CD4-positive, alpha-beta T cell treated with Interleukin-12 subunit alpha and Interleukin-12 subunit beta, for 1 hour (primary cell): ENCODE measurements around the gene FPR3.
"Not testable (repeated sequence)": the region's sequence is repeated elsewhere in the genome, so short reads cannot be mapped to it uniquely, and the experiment has no call there.

Source experiments
- DNase-seq: peaks from one replicate; pipeline ENCODE4 v3.0.0-alpha.2; 2020

FPR3 gene

GRCh38 chr19:51794885-51795490 lies at the start of gene FPR3:
Gene FPR3, plus strand, starts transcription at chr19:51795157. Its CDS starts 28,592 bp downstream, at chr19:51823749.
- no peak for DNase-seq

- DNase-seq, result no peak
These were observed 48.2 kb upstream of the FPR3 start for GRCh38 chr19:51746731-51747130.

GRCh38 chr19:51749979-51750378 lies 45.0 kb upstream of the FPR3 start:
- DNase-seq, result no peak

DNA sequence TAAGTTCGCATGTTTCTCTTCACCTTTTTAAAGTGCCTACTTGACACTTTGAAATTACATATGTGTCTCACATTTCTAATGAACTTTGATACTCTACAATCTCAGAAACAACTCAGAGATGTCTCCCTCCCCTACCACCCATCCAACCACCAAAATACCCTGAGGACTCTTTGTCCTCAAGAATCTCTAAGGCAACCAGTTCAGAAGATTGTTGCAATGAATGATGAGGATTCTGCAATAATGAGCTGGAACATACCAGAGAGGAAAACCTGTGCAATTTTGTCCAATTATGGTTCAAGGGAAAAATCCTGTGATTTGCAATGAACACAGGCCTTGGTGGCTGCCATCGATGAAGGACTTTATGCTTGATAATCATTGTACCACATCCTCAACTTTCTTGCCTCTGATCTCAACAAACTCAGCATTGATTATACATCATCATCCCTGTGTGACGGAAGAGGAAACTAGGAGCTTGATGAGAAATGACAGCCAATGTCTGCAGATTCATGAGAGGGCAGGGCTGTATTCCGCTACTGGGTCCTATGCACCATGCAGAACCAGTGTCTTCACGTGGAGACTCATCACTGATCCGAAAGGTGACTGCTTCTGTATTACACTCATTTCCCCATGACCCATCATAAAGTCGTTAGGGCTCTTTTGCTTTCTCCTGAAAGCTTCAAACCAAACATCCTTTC lies 44.4 kb upstream of the FPR3 start:
- DNase-seq, result no peak

DNA sequence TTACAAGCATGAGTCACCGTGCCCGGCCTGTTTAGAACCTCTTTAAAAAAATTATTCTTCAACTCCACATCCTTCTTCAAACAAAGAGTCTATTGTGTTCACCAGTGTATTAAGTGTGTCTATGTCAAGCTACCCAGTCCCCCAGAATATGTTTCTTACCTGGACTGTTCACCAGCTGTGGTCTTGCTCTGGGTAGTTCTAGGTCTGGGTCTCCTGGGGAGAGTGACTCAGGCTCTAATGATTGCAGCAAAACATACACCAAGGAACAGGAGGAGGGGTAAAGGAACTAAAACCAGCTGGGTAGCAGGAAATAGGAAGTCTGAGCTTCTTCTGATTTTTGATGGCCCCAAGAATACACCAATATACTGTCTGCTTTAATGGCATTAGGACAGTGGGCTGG lies 43.3 kb upstream of the FPR3 start, which contains the start of gene FPR1:
Gene FPR1 (minus strand): TSS at position 224 of the 400 bp plus-strand sequence. CDS start 4,884 bp downstream, outside the sequence.
- no peak for DNase-seq

- no peak for DNase-seq
These were observed 40.8 kb upstream of the FPR3 start for GRCh38 chr19:51754109-51754508.

GRCh38 chr19:51754770-51755169 lies 40.2 kb upstream of the FPR3 start:
- DNase-seq, result no peak

DNA sequence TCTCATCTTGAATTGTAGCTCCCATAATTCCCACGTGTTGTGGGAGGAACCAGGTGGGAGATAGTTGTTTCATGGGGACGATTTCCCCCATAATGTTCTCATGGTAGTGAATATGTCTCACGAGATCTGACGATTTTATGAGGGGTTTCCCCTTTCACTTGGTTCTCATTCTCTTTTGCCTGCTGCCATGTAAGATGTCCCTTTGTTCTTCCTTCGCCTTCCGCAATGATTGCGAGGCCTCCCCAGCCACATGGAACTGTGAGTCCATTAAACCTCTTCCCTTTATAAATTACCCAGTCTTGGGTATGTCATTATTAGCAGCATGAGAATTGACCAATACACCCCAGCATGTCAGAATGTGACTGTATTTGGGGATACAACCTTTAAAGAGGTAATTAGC lies 39.4 kb upstream of the FPR3 start:
- no peak for DNase-seq

DNA sequence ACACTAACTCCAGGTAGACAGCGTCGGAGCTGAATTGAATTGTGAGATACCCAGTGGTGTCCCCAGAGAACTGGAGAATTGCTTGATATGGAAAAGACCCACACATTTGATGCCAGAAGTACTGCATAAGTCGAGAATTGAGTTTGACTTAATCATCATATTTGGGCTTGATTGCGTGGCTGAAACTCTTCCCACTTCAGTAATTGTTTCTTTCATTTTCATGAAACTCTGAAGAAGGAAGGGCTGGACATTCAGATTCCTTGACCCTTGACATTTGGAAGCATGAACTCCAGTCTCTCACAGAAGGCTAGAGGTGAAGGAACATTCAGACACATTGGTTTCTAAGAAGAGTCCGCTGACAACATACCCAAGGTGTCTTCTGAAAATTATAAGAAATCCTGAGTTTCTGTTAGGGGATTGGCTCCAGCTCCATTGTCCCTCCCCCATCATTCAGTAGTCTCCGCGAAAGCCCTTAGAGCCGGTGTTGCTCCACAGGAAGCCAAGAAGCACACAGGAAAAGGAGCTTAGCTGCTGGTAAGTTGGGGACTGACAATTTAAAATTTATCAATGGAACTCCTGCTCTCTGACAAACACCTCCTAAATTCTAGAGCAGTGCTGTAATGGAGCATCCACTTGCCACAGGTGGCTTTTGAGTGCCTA lies 34.1 kb upstream of the FPR3 start, which contains the start of gene FPR2:
Gene FPR2 (plus strand): TSS at position 484 of the 660 bp plus-strand sequence. CDS start 7,479 bp downstream, outside the sequence.
- no peak for DNase-seq

GRCh38 chr19:51761696-51762095 lies 33.3 kb upstream of the FPR3 start:
- no peak for DNase-seq

DNA sequence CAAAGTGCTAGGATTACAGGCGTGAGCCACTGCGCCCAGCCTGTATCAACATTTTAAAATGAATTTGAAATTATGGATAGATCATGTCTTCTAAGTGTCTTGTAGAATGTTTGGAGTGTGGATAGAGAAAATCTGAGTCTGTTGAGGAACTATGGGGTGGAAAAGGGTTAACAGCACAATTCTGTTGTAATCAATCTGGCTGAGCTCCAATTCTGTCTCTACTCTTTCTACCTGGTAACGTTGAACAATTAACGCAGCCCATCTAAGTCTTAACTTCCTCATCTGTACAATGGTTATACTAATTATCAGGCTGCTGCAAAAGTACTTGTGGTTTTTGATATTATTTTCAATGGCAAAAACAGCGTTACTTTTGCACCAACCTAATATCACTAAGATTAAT lies 29.9 kb upstream of the FPR3 start:
- DNase-seq, result no peak

GRCh38 chr19:51766461-51766860 lies 28.5 kb upstream of the FPR3 start:
- no peak for DNase-seq

DNA sequence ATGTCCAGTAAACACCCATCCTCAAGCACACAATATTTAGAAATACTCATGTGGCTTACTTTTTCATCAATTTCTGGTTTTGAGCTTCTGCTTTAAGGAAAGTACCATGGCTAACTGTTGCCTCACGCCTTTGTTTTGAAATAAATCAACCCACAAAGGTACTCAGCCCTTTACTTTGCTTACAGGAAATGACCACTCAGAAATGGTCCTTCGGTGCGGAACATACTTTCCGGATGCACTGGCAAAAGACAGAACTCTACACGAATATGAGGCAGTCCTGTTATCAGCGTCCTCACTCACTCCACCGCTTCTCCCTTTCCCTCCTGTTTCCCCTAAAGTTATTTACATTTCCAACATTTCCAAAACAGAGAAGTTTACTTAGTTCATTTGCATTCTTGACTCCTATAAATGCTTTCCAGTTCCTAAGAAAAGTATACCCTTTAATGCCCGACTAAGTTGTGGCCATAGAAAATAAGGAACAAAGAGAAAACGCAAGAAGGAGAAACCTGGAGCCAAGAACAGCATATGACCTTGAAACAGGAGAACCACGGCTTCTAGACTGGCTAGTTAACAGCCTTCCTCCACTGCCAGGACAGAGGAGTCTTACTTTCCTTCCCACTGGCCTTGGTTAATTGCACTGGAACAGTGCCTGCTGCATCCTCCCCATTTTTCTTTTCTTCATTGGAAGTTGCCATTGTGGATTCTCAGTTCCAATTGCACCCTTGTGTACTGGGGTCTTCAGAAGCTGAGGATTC lies 23.4 kb upstream of the FPR3 start:
- DNase-seq, result no peak

DNA sequence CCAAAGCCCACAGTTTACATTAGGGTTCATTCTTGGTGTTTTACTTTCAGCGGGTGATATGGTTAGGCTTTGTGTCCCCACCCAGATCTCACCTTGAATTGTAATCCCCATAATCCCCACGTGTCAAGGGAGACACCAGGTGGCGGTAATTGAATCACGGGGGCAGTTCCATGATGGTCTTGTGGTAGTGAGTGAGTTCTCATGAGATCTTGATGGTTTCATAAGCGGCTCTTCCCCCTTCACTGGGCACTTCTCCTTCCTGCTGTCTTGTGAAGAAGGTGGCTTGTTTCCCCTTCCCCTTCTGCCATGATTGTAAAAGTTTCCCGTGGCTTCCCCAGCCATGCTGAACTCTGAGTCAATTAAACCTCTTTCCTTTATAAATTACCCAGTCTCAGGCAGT lies 22.0 kb upstream of the FPR3 start:
- DNase-seq, result no peak

GRCh38 chr19:51776561-51776960 lies 18.4 kb upstream of the FPR3 start:
- DNase-seq, result not testable (repeated sequence)

GRCh38 chr19:51777570-51778462 lies 17.1 kb upstream of the FPR3 start:
- DNase-seq, result peak; percentile 52

- no peak for DNase-seq
These were observed 15.8 kb upstream of the FPR3 start for GRCh38 chr19:51779181-51779580.

DNA sequence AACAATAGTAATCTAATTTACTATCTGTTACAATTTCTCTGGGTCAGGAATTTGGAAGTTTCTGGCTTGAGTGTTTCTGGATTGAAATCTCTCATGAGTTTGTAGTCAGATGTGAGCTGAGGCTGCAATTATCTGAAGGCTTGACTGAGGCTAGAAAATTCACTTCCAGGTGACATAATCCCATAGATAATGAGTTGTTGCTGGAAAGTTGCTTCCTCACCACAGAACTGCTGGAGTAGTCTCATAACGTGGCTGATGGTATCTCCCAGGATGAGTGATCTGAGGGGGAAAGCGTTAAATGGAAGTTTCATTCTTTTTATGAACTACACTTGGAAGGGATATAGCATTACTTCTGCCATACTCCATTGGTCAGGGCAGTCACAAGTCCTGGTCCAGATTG lies 15.3 kb upstream of the FPR3 start:
- DNase-seq, result no peak

GRCh38 chr19:51780270-51780669 lies 14.7 kb upstream of the FPR3 start:
- no peak for DNase-seq

- DNase-seq, result no peak
These were observed 13.0 kb upstream of the FPR3 start for GRCh38 chr19:51781999-51782398.

- DNase-seq, result no peak
These were observed 11.6 kb upstream of the FPR3 start for GRCh38 chr19:51783372-51783771.

DNA sequence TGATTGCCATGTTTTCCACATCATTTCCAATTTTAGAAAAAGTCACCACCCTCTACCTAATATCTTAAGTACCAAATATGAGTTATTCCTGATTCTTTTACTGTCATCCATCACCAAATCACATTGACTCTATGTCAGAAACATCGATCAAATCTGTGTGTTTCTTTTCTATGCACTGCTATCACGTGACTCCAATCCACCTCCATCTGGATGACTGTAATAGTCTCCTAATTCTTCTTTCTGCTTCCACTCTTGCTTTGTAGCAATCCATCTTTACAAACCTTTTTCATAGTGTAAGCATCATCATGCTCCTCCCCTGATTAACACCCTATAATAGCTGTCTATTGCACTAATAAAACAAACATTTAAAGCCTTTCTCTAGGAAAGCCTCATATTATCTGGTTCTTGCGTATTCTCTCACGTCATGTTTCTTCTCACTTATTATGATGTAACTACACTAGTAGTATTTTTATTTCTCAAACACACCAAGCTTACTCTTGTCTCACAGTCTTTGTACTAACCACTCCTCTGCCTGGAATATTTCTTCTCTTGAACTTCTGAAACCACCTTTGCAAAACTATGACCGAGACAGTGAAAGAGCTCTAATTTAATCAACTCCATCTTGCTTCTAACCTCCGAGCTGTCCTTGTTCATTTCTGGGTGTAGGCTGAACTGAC lies 10.7 kb upstream of the FPR3 start:
- DNase-seq, result no peak
